Left lobe of liver (tissue), 2 donors: ENCODE data around the gene COG4. TPM values are rescaled to one million over a fixed set of nuclear protein-coding genes. Genes with fewer than 3 reads are reported as not detected.
"Not testable (repeated sequence)": the region's sequence is repeated elsewhere in the genome, so short reads cannot be mapped to it uniquely, and the experiment has no call there.

Source experiments
- ATAC-seq: fragments of 200-7000 bp; cut with Tn5 transposase; one replicate; pipeline ENCODE4 v1.9.1; 2020; ENCODE audit warnings: mild to moderate bottlenecking, moderate library complexity
- DNase-seq: peaks from one replicate; pipeline ENCODE4 v3.0.0-alpha.2; 2020; ENCODE audit warnings: low spot score
- total RNA-seq: library from RNA; stranded (reverse); gene quantifications from one replicate; pipeline ENCODE4 v1.2.1, GENCODE V29; 2021
- donor health status: DM: no; HTN: no; CAD: no; lungs with moderate emphysema.
- donor health status: DM: no; HTN: yes; CAD: no.

The COG4 gene
- total RNA-seq = 31.2 TPM

- DNase-seq (peak; percentile 84), ATAC-seq (peak; percentile 93)
Measured at GRCh38 chr16:70523076-70523742, at the start of gene COG4. Gene COG4, minus strand, starts transcription at chr16:70523554. Its CDS starts 11 bp downstream, at chr16:70523543.

GRCh38 chr16:70572926-70573270 is 49.5 kb upstream of the COG4 start:
- ATAC-seq = no peak
- DNase-seq = no peak

GRCh38 chr16:70572050-70572925 is 48.9 kb upstream of the COG4 start:
- ATAC-seq = no peak
- DNase-seq = no peak

- DNase-seq = no peak
- ATAC-seq = no peak
Measured at GRCh38 chr16:70571623-70572022, 48.3 kb upstream of the COG4 start.

- DNase-seq (no peak), ATAC-seq (no peak)
Measured at GRCh38 chr16:70570967-70571570, 47.7 kb upstream of the COG4 start.

GRCh38 chr16:70569752-70570151 is 46.4 kb upstream of the COG4 start:
- ATAC-seq = no peak
- no peak for DNase-seq

- DNase-seq = no peak
- ATAC-seq = no peak
Measured at GRCh38 chr16:70568601-70569237, 45.4 kb upstream of the COG4 start.

- peak; percentile 69 for ATAC-seq
- peak; percentile 79 for DNase-seq
Measured at GRCh38 chr16:70565053-70565452, 41.7 kb upstream of the COG4 start.

GRCh38 chr16:70563636-70564035 is 40.3 kb upstream of the COG4 start:
- peak; percentile 74 for DNase-seq
- ATAC-seq = peak; percentile 75

- DNase-seq (peak; percentile 82), ATAC-seq (peak; percentile 79)
Measured at GRCh38 chr16:70561623-70562022, 38.3 kb upstream of the COG4 start.

GRCh38 chr16:70556063-70556462 is 32.7 kb upstream of the COG4 start:
- ATAC-seq (no peak), DNase-seq (no peak)

GRCh38 chr16:70553645-70554044 is 30.3 kb upstream of the COG4 start:
- no peak for ATAC-seq
- DNase-seq = no peak

- ATAC-seq = peak; percentile 53
Measured at GRCh38 chr16:70552675-70553074, 29.3 kb upstream of the COG4 start.

GRCh38 chr16:70551788-70552187 is 28.4 kb upstream of the COG4 start:
- ATAC-seq = no peak
- no peak for DNase-seq

More at GRCh38 chr16:70552675-70553074, 29.3 kb upstream of the COG4 start:
- DNase-seq = no peak

GRCh38 chr16:70550082-70550481 is 26.7 kb upstream of the COG4 start:
- DNase-seq (no peak), ATAC-seq (no peak)

GRCh38 chr16:70548936-70549335 is 25.6 kb upstream of the COG4 start:
- ATAC-seq = no peak
- DNase-seq = no peak

GRCh38 chr16:70544548-70544947 is 21.2 kb upstream of the COG4 start:
- ATAC-seq (no peak), DNase-seq (no peak)

- ATAC-seq = no peak
- no peak for DNase-seq
Measured at GRCh38 chr16:70540994-70541393, 17.6 kb upstream of the COG4 start.

GRCh38 chr16:70534971-70535370 is 11.6 kb upstream of the COG4 start:
- no peak for ATAC-seq
- DNase-seq = no peak

GRCh38 chr16:70529954-70530353 is 6.6 kb upstream of the COG4 start:
- DNase-seq = not testable (repeated sequence)

GRCh38 chr16:70529051-70529777 is 5.9 kb upstream of the COG4 start:
- ATAC-seq (peak; percentile 54), DNase-seq (no peak)

More at GRCh38 chr16:70529954-70530353, 6.6 kb upstream of the COG4 start:
- not testable (repeated sequence) for ATAC-seq
